OCI-LY7 (cell line): ENCODE results near the gene MAP2K7. TPM values are rescaled to one million over a fixed set of nuclear protein-coding genes. Genes with fewer than 3 reads are reported as not detected.

Source experiments
- BruUV-seq: library from RNA; stranded (reverse); fragments of 400-500 nt; replicated peaks from 2 replicates; lab custom pipeline; 2021; lab: Mats Ljungman, UMichigan
- CTCF ChIA-PET: fragments of 300-600 bp; sonication (Branson Sonifier 250); formaldehyde crosslinking; loops from one replicate; lab custom pipeline; 2022; ENCODE audit warnings: antibody characterized with exemption; ENCODE audit not compliant: unreplicated experiment; lab: Charles Lee
- POLR2A ChIA-PET: fragments of 300-600 bp; sonication (Branson Sonifier 250); formaldehyde crosslinking; loops from one replicate; lab custom pipeline; 2022; ENCODE audit warnings: antibody characterized with exemption; lab: Charles Lee
- DNase-seq: peaks from one replicate; pipeline ENCODE4 v3.0.0-alpha.2; 2015; ENCODE audit warnings: low spot score
- H2AFZ ChIP-seq: fragments of 200-600 bp; sonication (generic), shearing (Covaris generic); 2 replicates; pipeline ENCODE4 v1.6.1; 2014; ENCODE audit warnings: mild to moderate bottlenecking, antibody characterized with exemption, low read length, moderate library complexity
- H3K27ac ChIP-seq: fragments of 200-600 bp; sonication (generic); 2 replicates; pipeline ENCODE4 v1.5.1; 2014; ENCODE audit warnings: mixed run types, low read depth, mild to moderate bottlenecking, moderate library complexity, low read length, inconsistent platforms; ENCODE audit not compliant: poor library complexity, severe bottlenecking
- H3K36me3 ChIP-seq: fragments of 200-600 bp; sonication (generic); 2 replicates; pipeline ENCODE4 v1.6.1; 2014; ENCODE audit warnings: mild to moderate bottlenecking, antibody characterized with exemption, low read length, moderate library complexity, mixed read lengths; ENCODE audit not compliant: insufficient read depth
- H3K4me1 ChIP-seq: fragments of 200-600 bp; sonication (generic); 2 replicates; pipeline ENCODE4 v1.5.1; 2014; ENCODE audit warnings: mild to moderate bottlenecking, low read length; ENCODE audit not compliant: insufficient read depth, poor library complexity, severe bottlenecking
- H3K4me2 ChIP-seq: fragments of 200-600 bp; sonication (generic); 2 replicates; pipeline ENCODE4 v1.6.1; 2014; ENCODE audit warnings: mild to moderate bottlenecking, low read length
- H3K4me3 ChIP-seq: fragments of 200-600 bp; sonication (generic); 2 replicates; pipeline ENCODE4 v1.5.1; 2014; ENCODE audit warnings: mild to moderate bottlenecking, low read depth, low read length; ENCODE audit not compliant: poor library complexity, severe bottlenecking
- H3K79me2 ChIP-seq: fragments of 200-600 bp; sonication (generic); 2 replicates; pipeline ENCODE4 v1.6.1; 2016; ENCODE audit warnings: low read depth, mild to moderate bottlenecking, low read length, moderate library complexity, mixed read lengths; ENCODE audit not compliant: insufficient read depth
- H3K9me2 ChIP-seq: fragments of 200-600 bp; sonication (generic); 2 replicates; pipeline ENCODE4 v1.6.1; 2016; ENCODE audit warnings: mild to moderate bottlenecking, low read length, mixed read lengths; ENCODE audit not compliant: insufficient read depth
- H3K9me3 ChIP-seq: fragments of 200-600 bp; sonication (generic); 2 replicates; pipeline ENCODE4 v1.6.1; 2014; ENCODE audit warnings: mild to moderate bottlenecking, mixed run types, low read length, mixed read lengths
- H4K20me1 ChIP-seq: fragments of 200-600 bp; sonication (generic); 2 replicates; pipeline ENCODE4 v1.6.1; 2014; ENCODE audit warnings: mild to moderate bottlenecking, antibody characterized with exemption, low read length, moderate library complexity, mixed read lengths; ENCODE audit not compliant: insufficient read depth
- EZH2phosphoT487 ChIP-seq: fragments of 200-600 bp; sonication (generic); IDR thresholded peaks from 2 replicates; pipeline ENCODE4 v1.6.1; 2018; ENCODE audit warnings: low read depth, borderline replicate concordance, mild to moderate bottlenecking, mixed run types, antibody characterized with exemption, low read length, moderate library complexity, mixed read lengths
- intact Hi-C: fragments of 100-400 bp; cut with micrococcal nuclease; formaldehyde crosslinking; loops from one replicate; pipeline ENCODE4 v1.10.0; 2022; ENCODE audit not compliant: unreplicated experiment
- total RNA-seq, 2 experiments: library from RNA; depleted of rRNA in 1 of 2; stranded (reverse); fragments of >200 nt in 1 of 2; shearing (Covaris generic) in 1 of 2; gene quantifications; 2 replicates each; pipeline ENCODE4 v1.2.3, GENCODE V29; 2014 to 2022
- TF ChIP-seq, protein P1 (sequence below): fragments of 200-600 bp; sonication (generic); conservative IDR thresholded peaks from 2 replicates; pipeline ENCODE4 v1.5.1; 2014; ENCODE audit warnings: mild to moderate bottlenecking, antibody characterized with exemption, low read length, moderate library complexity, mixed read lengths

MAP2K7 gene
- total RNA-seq, 2 experiments from 2014 or later, result 23.2 to 44.5 TPM

DNA sequence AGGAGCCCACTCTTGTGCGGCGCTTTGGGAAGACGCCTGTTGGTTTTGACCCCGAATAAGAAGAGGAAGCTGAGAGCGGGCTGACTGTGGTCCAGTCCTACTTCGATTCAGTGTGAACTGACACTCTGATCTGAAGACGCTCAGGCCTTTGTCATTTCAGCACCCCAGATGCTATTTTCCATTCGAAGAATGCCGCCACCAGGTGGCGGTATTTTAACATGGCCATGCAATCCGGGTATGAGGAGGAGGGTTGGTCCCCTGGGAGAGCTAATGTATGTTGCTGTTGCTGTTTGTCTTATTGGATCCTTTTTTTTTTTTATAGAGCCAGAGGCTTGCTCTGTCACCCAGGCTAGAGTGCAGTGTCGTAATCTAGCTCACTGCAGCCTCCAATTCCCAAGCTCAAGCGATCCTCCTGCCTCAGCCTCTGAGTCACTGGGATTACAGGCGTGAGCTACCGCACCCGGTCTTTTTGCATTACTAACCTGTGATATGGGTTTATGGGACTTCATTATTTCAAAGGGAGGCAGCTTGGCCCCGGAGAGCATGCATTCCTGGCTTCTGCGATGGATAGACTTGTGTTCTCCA lies 40.6 kb downstream of the MAP2K7 start:
- H3K4me1 ChIP-seq, result peaks cover 18% of the 10 kb centered on the region
- ChIA-PET CTCF (interaction anchor here (0.6 to 2.0 kb wide), 6 partner anchors 24 to 362 kb away, joined by 3 to 15 read pairs (median 4); partner anchors contain the start of gene SNAPC2), POLR2A (interaction anchor here (0.5 to 2.8 kb wide), 10 partner anchors 9 to 339 kb away, joined by 3 to 12 read pairs (median 4); partner anchors contain the start of genes FBN3 and SNAPC2)
- H3K79me2 ChIP-seq, result peaks cover 40% of the 10 kb centered on the region
- no peaks in the 10 kb centered on the region for H3K9me2 ChIP-seq
- H3K4me2 ChIP-seq, result peak overlapping the region; percentile 84
- TSS peak; percentile 96 for BruUV-seq
- TF ChIP-seq EZH2phosphoT487, result no peak
- TF ChIP-seq, protein P1, sequence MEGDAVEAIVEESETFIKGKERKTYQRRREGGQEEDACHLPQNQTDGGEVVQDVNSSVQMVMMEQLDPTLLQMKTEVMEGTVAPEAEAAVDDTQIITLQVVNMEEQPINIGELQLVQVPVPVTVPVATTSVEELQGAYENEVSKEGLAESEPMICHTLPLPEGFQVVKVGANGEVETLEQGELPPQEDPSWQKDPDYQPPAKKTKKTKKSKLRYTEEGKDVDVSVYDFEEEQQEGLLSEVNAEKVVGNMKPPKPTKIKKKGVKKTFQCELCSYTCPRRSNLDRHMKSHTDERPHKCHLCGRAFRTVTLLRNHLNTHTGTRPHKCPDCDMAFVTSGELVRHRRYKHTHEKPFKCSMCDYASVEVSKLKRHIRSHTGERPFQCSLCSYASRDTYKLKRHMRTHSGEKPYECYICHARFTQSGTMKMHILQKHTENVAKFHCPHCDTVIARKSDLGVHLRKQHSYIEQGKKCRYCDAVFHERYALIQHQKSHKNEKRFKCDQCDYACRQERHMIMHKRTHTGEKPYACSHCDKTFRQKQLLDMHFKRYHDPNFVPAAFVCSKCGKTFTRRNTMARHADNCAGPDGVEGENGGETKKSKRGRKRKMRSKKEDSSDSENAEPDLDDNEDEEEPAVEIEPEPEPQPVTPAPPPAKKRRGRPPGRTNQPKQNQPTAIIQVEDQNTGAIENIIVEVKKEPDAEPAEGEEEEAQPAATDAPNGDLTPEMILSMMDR, result peak; percentile 93
- peak; percentile 94 for DNase-seq
- intact Hi-C loops, result loop anchor here (1.0 to 5.0 kb wide), 4 partner anchors 92 to 323 kb away; no protein-coding TSS in a partner anchor
- no peaks in the 10 kb centered on the region for H3K9me3 ChIP-seq
- peak overlapping the region; percentile 69 for H3K27ac ChIP-seq
- peak overlapping the region; percentile 45; the same call in 1 of the 2 replicates for H2AFZ ChIP-seq
- peak overlapping the region; percentile 94 for H3K4me3 ChIP-seq
- H4K20me1 ChIP-seq, result 0 out of 2 replicates have a peak, but pooled peaks cover 5% of the 10 kb centered on the region
- peaks cover 23% of the 10 kb centered on the region for H3K36me3 ChIP-seq

- intact Hi-C loops, result no loop called here
- CTCF ChIA-PET, result no interaction called here
Measured at GRCh38 chr19:7947939-7948338, 44.3 kb downstream of the MAP2K7 start.

More at GRCh38 chr19:7947939-7948338, 44.3 kb downstream of the MAP2K7 start:
- no peak for DNase-seq
- Histone ChIP-seq H2AFZ (no peak overlapping the region), H3K4me1 (peaks cover 6% of the 10 kb centered on the region), H3K4me3 (no peak overlapping the region), H3K36me3 (no peaks in the 10 kb centered on the region), H3K27ac (no peak overlapping the region), H4K20me1 (0 out of 2 replicates have a peak, but pooled peaks cover 5% of the 10 kb centered on the region), H3K9me2 (no peaks in the 10 kb centered on the region), H3K4me2 (no peak overlapping the region), H3K79me2 (peaks cover 15% of the 10 kb centered on the region), H3K9me3 (no peaks in the 10 kb centered on the region)
- POLR2A ChIA-PET, result no interaction called here
- BruUV-seq, result no TSS peak
- TF ChIP-seq, protein P1, result no peak
- TF ChIP-seq EZH2phosphoT487, result no peak
